Neuronal stem cell (in vitro differentiated cells): ENCODE results near the gene BBS9.

Experiments used
- DNase-seq: peaks from one replicate; pipeline ENCODE4 v3.0.0-alpha.2; 2013; ENCODE audit warnings: low spot score
- H2AFZ ChIP-seq: one replicate; pipeline ENCODE4 v1.6.1; 2013; ENCODE audit warnings: mild to moderate bottlenecking, low read length, inconsistent platforms
- H2AK5ac ChIP-seq: 2 replicates; pipeline ENCODE4 v1.6.1; 2013; ENCODE audit warnings: low read depth, mild to moderate bottlenecking, inconsistent platforms, low read length, moderate library complexity, mixed read lengths
- H2BK120ac ChIP-seq: 2 replicates; pipeline ENCODE4 v1.6.1; 2013; ENCODE audit warnings: low read depth, mild to moderate bottlenecking, inconsistent platforms, low read length, moderate library complexity, mixed read lengths
- H2BK12ac ChIP-seq: one replicate; pipeline ENCODE4 v1.6.1; 2013; ENCODE audit warnings: low read length, inconsistent platforms
- H2BK15ac ChIP-seq: 2 replicates; pipeline ENCODE4 v1.6.1; 2013; ENCODE audit warnings: mild to moderate bottlenecking, low read length, inconsistent platforms, mixed read lengths
- H2BK5ac ChIP-seq: one replicate; pipeline ENCODE4 v1.6.1; 2013; ENCODE audit warnings: inconsistent platforms, mild to moderate bottlenecking, low read length, moderate library complexity
- H3K14ac ChIP-seq: one replicate; pipeline ENCODE4 v1.6.1; 2013; ENCODE audit warnings: low read length, inconsistent platforms
- H3K18ac ChIP-seq: 2 replicates; pipeline ENCODE4 v1.6.1; 2013; ENCODE audit warnings: low read length, inconsistent platforms
- H3K23ac ChIP-seq: 2 replicates; pipeline ENCODE4 v1.6.1; 2013; ENCODE audit warnings: low read depth, mild to moderate bottlenecking, mixed read lengths, low read length, inconsistent platforms; ENCODE audit not compliant: poor library complexity
- H3K27ac ChIP-seq: replicated peaks from 3 replicates; pipeline ENCODE4 v1.5.1; 2013; ENCODE audit warnings: low read length, inconsistent platforms
- H3K27me3 ChIP-seq, 3 experiments: 2 replicates each; pipeline ENCODE4 v1.6.1; 2013; ENCODE audit warnings: low read length in 3 of 3, mild to moderate bottlenecking in 2 of 3, inconsistent platforms in 1 of 3, low read depth in 1 of 3, mixed read lengths in 1 of 3, moderate library complexity in 1 of 3; ENCODE audit not compliant: control insufficient read depth in 3 of 3, insufficient read depth in 3 of 3
- H3K36me3 ChIP-seq, 2 donors: replicated peaks in 1 of 2; 2 replicates each; pipeline ENCODE4 v1.6.1; 2013; ENCODE audit warnings: low read length in 2 of 2; ENCODE audit not compliant: control insufficient read depth in 2 of 2, insufficient read depth in 2 of 2
- H3K4ac ChIP-seq: 2 replicates; pipeline ENCODE4 v1.6.1; 2013; ENCODE audit warnings: inconsistent platforms, mild to moderate bottlenecking, low read length, moderate library complexity
- H3K4me1 ChIP-seq, 2 donors: 1 replicate in 1 of 2; 2 replicates in 1 of 2; pipeline ENCODE4 v1.6.1; 2013; ENCODE audit warnings: low read length in 2 of 2, low read depth in 1 of 2; ENCODE audit not compliant: control insufficient read depth in 2 of 2, insufficient read depth in 1 of 2
- H3K4me2 ChIP-seq: one replicate; pipeline ENCODE4 v1.6.1; 2013; ENCODE audit warnings: mild to moderate bottlenecking, low read length, inconsistent platforms; ENCODE audit not compliant: insufficient read depth, poor library complexity, severe bottlenecking
- H3K4me3 ChIP-seq, 2 donors: 2 replicates each; pipeline ENCODE4 v1.5.1; 2013; ENCODE audit warnings: low read length in 2 of 2, mild to moderate bottlenecking in 2 of 2, inconsistent platforms in 1 of 2, moderate library complexity in 1 of 2
- H3K79me1 ChIP-seq: one replicate; pipeline ENCODE4 v1.6.1; 2013; ENCODE audit warnings: low read depth, mild to moderate bottlenecking, inconsistent platforms, low read length, moderate library complexity
- H3K9ac ChIP-seq: one replicate; pipeline ENCODE4 v1.6.1; 2013; ENCODE audit warnings: mild to moderate bottlenecking, low read depth, low read length, inconsistent platforms; ENCODE audit not compliant: poor library complexity
- H3K9me3 ChIP-seq, 2 donors: replicated peaks in 1 of 2; 2 replicates each; pipeline versions ENCODE3 to v1.6.1; 2013; ENCODE audit warnings: low read length in 2 of 2, mild to moderate bottlenecking in 2 of 2, inconsistent platforms in 1 of 2, low read depth in 1 of 2, mixed read lengths in 1 of 2, moderate library complexity in 1 of 2; ENCODE audit not compliant: control insufficient read depth in 2 of 2, insufficient read depth in 1 of 2
- H4K8ac ChIP-seq: one replicate; pipeline ENCODE4 v1.6.1; 2013; ENCODE audit warnings: low read depth, mild to moderate bottlenecking, inconsistent platforms, low read length, moderate library complexity
- H4K91ac ChIP-seq: one replicate; pipeline ENCODE4 v1.6.1; 2013; ENCODE audit warnings: low read length, low read depth, mild to moderate bottlenecking, inconsistent platforms; ENCODE audit not compliant: poor library complexity
- WGBS, 2 donors: extraction: QIAGEN DNeasy Blood & Tissue Kit; methylation state at CpG; one replicate each; pipeline ENCODE4 v1.1.7; 2013; ENCODE audit warnings: missing lambda C conversion rate in 2 of 2, mixed read lengths in 1 of 2; ENCODE audit not compliant: insufficient read length in 2 of 2, insufficient replicate concordance in 1 of 2; ENCODE audit errors: extremely low coverage in 2 of 2; 5-methylcytosine and 5-hydroxymethylcytosine counted together

Gene BBS9

GRCh38 chr7:33420311-33420940 lies 291.1 kb downstream of the BBS9 start:
- Histone ChIP-seq H3K14ac (no peak overlapping the region), H3K27me3 (no peaks in the 10 kb centered on the region), H3K9ac (no peak overlapping the region), H3K23ac (no peak overlapping the region), H3K79me1 (no peaks in the 10 kb centered on the region), H4K8ac (no peak overlapping the region), H3K4me1 (peaks cover 7 to 10% of the 10 kb centered on the region in 2 donors), H3K27ac (no peak overlapping the region), H3K4ac (no peak overlapping the region), H2BK5ac (no peak overlapping the region), H3K18ac (peak overlapping the region; percentile 5), H3K36me3 (no peaks in the 10 kb centered on the region), H2AK5ac (no peak overlapping the region), H3K9me3 (no peaks in the 10 kb centered on the region), H3K4me3 (peak overlapping the region in 1 of 2 donors; percentile 46), H2BK120ac (no peak overlapping the region), H2BK12ac (no peak overlapping the region), H2AFZ (no peak overlapping the region), H3K4me2 (no peak overlapping the region), H2BK15ac (no peak overlapping the region), H4K91ac (no peak overlapping the region)
- DNase-seq: no peak
- no CpG with 5 or more reads among the region's 6 CpGs for whole genome bisulfite sequencing, 2 donors

- H3K36me3 ChIP-seq: no peaks in the 10 kb centered on the region
- no peak overlapping the region for H4K91ac ChIP-seq
- H3K18ac ChIP-seq: no peak overlapping the region
- H2BK15ac ChIP-seq: no peak overlapping the region
- no peak overlapping the region for H3K4ac ChIP-seq
- no peaks in the 10 kb centered on the region for H3K79me1 ChIP-seq
- no peaks in the 10 kb centered on the region for H3K9me3 ChIP-seq
- no peaks in the 10 kb centered on the region for H3K27me3 ChIP-seq
- H3K9ac ChIP-seq: no peak overlapping the region
- no peak overlapping the region for H2AK5ac ChIP-seq
- no peak overlapping the region for H2BK12ac ChIP-seq
- H2BK120ac ChIP-seq: no peak overlapping the region
- H3K23ac ChIP-seq: no peak overlapping the region
- no peak overlapping the region for H3K4me2 ChIP-seq
- H2BK5ac ChIP-seq: no peak overlapping the region
- no peak for DNase-seq
- H3K14ac ChIP-seq: no peak overlapping the region
- H4K8ac ChIP-seq: no peak overlapping the region
- H3K4me3 ChIP-seq: no peak overlapping the region
- no peak overlapping the region for H3K27ac ChIP-seq
- peaks cover 7 to 11% of the 10 kb centered on the region in 2 donors for H3K4me1 ChIP-seq
- no CpG with 5 or more reads among the region's 1 CpG for WGBS, 2 donors
- no peak overlapping the region for H2AFZ ChIP-seq
These were observed 292.1 kb downstream of the BBS9 start for GRCh38 chr7:33421429-33421828.

- H3K14ac ChIP-seq: no peak overlapping the region
- H3K9me3 ChIP-seq: no peaks in the 10 kb centered on the region
- H4K8ac ChIP-seq: no peak overlapping the region
- H3K79me1 ChIP-seq: no peaks in the 10 kb centered on the region
- no peak overlapping the region for H2BK12ac ChIP-seq
- H3K27ac ChIP-seq: no peak overlapping the region
- no peak overlapping the region for H3K4ac ChIP-seq
- H3K18ac ChIP-seq: no peak overlapping the region
- H2AK5ac ChIP-seq: no peak overlapping the region
- no peak overlapping the region for H2BK15ac ChIP-seq
- peaks cover 7 to 10% of the 10 kb centered on the region in 2 donors for H3K4me1 ChIP-seq
- no peaks in the 10 kb centered on the region for H3K27me3 ChIP-seq
- H3K36me3 ChIP-seq: no peaks in the 10 kb centered on the region
- H3K4me2 ChIP-seq: no peak overlapping the region
- H4K91ac ChIP-seq: no peak overlapping the region
- H2BK120ac ChIP-seq: no peak overlapping the region
- H2BK5ac ChIP-seq: no peak overlapping the region
- H3K23ac ChIP-seq: no peak overlapping the region
- H3K4me3 ChIP-seq: no peak overlapping the region
- WGBS, 2 donors: no CpG with 5 or more reads among the region's 2 CpGs
- no peak overlapping the region for H3K9ac ChIP-seq
- H2AFZ ChIP-seq: no peak overlapping the region
- DNase-seq: no peak
These were observed 292.8 kb downstream of the BBS9 start for GRCh38 chr7:33422141-33422540.

DNA sequence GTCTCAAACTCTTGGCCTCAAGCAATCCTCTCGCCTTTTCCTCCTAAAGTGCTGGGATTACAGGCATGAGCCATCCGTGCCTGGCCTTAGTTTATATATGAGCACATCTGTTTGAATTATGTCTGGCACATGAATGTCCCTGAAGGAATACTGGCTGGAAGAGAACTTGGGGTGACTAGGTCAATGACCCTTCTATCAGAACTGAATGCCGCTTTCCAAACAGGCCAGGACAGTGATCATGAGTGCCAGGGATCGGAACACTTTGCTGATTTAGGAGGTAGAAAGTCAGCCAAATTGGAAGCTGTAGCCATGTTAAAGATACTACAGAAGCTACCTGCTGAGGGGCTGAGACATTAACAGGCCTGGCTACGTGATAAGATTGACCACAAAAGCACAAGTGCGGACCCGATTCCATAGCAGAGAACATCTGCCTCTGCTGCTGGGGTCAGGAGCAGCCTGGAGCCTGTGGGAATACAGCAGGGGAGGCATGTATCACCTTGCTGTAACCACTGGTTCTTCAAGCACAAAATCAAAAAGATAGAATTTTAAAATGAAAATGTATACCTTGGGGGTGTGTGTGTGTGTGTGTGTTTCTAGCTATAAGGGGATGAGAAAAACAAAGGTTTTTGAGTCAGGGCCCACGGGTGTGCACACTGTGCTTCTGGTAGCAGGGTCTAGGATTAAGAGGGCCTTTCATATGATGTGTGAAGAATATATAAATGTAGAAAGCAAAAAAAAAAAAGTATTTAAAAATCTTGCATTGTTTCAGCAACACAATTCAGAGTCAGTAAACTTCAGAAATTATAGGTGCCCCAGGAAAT lies 293.7 kb downstream of the BBS9 start:
- H3K4me2 ChIP-seq: no peak overlapping the region
- H3K9me3 ChIP-seq: no peaks in the 10 kb centered on the region
- H2BK12ac ChIP-seq: no peak overlapping the region
- H3K4me1 ChIP-seq: peaks cover 5 to 7% of the 10 kb centered on the region in 2 donors
- H3K4ac ChIP-seq: no peak overlapping the region
- no peaks in the 10 kb centered on the region for H3K27me3 ChIP-seq
- no CpG with 5 or more reads among the region's 8 CpGs for WGBS, 2 donors
- no peak overlapping the region for H3K9ac ChIP-seq
- no peak overlapping the region for H3K18ac ChIP-seq
- DNase-seq: no peak
- H3K23ac ChIP-seq: no peak overlapping the region
- H3K27ac ChIP-seq: no peak overlapping the region
- no peak overlapping the region for H3K14ac ChIP-seq
- no peak overlapping the region for H3K4me3 ChIP-seq
- no peaks in the 10 kb centered on the region for H3K36me3 ChIP-seq
- no peak overlapping the region for H2BK15ac ChIP-seq
- no peak overlapping the region for H4K91ac ChIP-seq
- H2BK120ac ChIP-seq: no peak overlapping the region
- H3K79me1 ChIP-seq: no peaks in the 10 kb centered on the region
- no peak overlapping the region for H2AK5ac ChIP-seq
- no peak overlapping the region for H2AFZ ChIP-seq
- H2BK5ac ChIP-seq: no peak overlapping the region
- no peak overlapping the region for H4K8ac ChIP-seq
